ENCODE results near the gene CGGBP1. TPM values are rescaled to one million over a fixed set of nuclear protein-coding genes. Genes with fewer than 3 reads are reported as not detected.
"Not testable (repeated sequence)": the region's sequence is repeated elsewhere in the genome, so short reads cannot be mapped to it uniquely, and the experiment has no call there.

Gene CGGBP1
- polyA plus RNA-seq, 2 of the 4 experiments (the other 2 are of a cell fraction) = 43.8 to 136 TPM

- Histone ChIP-seq H3K4me1 (no peaks in the 10 kb centered on the region), H3K4me2 (no peak overlapping the region), H3K27ac (no peak overlapping the region), H3K9me3 (no peaks in the 10 kb centered on the region), H3K4me3 (no peak overlapping the region)
- TF ChIP-seq KDM5A (IDR thresholded peaks at IDR 0.05) (no peak), RAD21 (conservative IDR thresholded peaks at IDR 0.05 in 1 of 2, IDR thresholded peaks at IDR 0.05 in 1 of 2) (no peak), HEYL (CRISPR knock-in tag; IDR thresholded peaks at IDR 0.05) (no peak), HOXA7 (CRISPR knock-in tag; IDR thresholded peaks at IDR 0.05) (no peak), E2F6 (IDR thresholded peaks at IDR 0.05; ENCODE audit: borderline replicate concordance, low read depth) (no peak)
- TF ChIP-seq, protein P1, sequence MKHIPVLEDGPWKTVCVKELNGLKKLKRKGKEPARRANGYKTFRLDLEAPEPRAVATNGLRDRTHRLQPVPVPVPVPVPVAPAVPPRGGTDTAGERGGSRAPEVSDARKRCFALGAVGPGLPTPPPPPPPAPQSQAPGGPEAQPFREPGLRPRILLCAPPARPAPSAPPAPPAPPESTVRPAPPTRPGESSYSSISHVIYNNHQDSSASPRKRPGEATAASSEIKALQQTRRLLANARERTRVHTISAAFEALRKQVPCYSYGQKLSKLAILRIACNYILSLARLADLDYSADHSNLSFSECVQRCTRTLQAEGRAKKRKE (CRISPR knock-in tag; IDR thresholded peaks at IDR 0.05; ENCODE audit: low read depth) = no peak
- FAIRE-seq (no peak), DNase-seq (ENCODE audit: low read depth in 1 of 2, low spot score in 1 of 2) (no peak), ATAC-seq (no peak)
- 65% methylated on average over 4 of the region's 4 CpGs for whole genome bisulfite sequencing (ENCODE audit: missing lambda C conversion rate)
- ChIA-PET CTCF (no interaction called here), POLR2A (no interaction called here)
Observed at GRCh38 chr3:88025001-88025552, 33.7 kb downstream of the CGGBP1 start.

DNA sequence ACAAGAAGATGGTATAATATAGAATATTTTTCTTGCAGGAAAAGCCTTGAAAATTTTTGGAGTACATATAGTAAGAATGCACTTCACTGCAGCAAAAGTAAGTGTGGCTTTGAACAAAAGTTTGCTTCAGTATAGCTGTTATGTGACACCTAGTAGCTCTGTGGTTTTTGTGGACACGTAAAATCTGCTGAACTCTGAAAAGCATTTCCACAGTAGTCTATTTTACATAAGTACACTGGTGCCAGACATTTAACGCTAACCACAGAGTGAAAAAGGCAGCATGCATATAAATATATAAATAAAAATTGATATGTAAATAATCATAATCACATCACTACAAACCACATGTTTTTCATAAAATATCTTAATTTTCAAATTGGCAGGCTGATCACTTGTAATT lies 39.8 kb downstream of the CGGBP1 start:
- TF ChIP-seq EHMT2 (IDR thresholded peaks at IDR 0.05; ENCODE audit: low read depth) (no peak), MAZ (IDR thresholded peaks at IDR 0.05; ENCODE audit: borderline replicate concordance, low read depth, low read length) (no peak), ZSCAN20 (CRISPR knock-in tag; IDR thresholded peaks at IDR 0.05) (no peak), ESRRA (IDR thresholded peaks at IDR 0.05; ENCODE audit: borderline replicate concordance, low read length) (no peak), POLR2AphosphoS2 (conservative IDR thresholded peaks at IDR 0.05; ENCODE audit: low read length) (no peak), EP300 (IDR thresholded peaks at IDR 0.05) (no peak), HOXB5 (CRISPR knock-in tag; IDR thresholded peaks at IDR 0.05) (no peak), CHD4 (IDR thresholded peaks at IDR 0.05; ENCODE audit: borderline replicate concordance) (no peak), RFX5 (IDR thresholded peaks at IDR 0.05) (no peak), RNF2 (IDR thresholded peaks at IDR 0.05; ENCODE audit: borderline replicate concordance, low read depth) (no peak)
- TF ChIP-seq, protein P1 (CRISPR knock-in tag; IDR thresholded peaks at IDR 0.05; ENCODE audit: low read depth) = no peak
- Histone ChIP-seq H3K9me3 (no peaks in the 10 kb centered on the region), H3K4me2 (no peak overlapping the region), H3K4me3 (no peak overlapping the region), H3K27ac (no peak overlapping the region), H3K4me1 (no peaks in the 10 kb centered on the region)
- DNase-seq (ENCODE audit: low read depth in 1 of 2, low spot score in 1 of 2) (no peak), ATAC-seq (no peak), FAIRE-seq (no peak)
- CTCF ChIA-PET = interaction anchor here (1.2 to 1.7 kb wide), 2 partner anchors 14 to 721 kb away, joined by 4 read pairs; no protein-coding TSS in a partner anchor
- POLR2A ChIA-PET = no interaction called here
- 85% methylated on average over 2 of the region's 2 CpGs for WGBS (ENCODE audit: missing lambda C conversion rate)

DNA sequence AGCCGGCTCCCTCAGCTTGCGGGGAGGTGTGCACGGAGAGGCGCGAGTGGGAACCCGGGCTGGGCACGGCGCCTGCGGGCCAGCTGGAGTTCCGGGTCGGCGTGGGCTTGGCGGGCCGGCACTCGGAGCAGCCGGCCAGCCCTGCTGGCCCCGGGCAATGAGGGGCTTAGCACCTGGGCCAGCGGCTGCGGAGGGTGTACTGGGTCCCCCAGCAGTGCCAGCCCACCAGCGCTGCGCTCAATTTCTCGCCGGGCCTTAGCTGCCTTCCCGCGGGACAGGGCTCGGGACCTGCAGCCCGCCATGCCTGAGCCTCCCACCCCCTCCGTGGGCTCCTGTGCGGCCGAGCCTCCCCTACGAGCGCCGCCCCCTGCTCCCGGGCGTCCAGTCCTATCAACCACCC lies 43.1 kb downstream of the CGGBP1 start:
- POLR2A ChIA-PET; H3K4me2 ChIP-seq; ATAC-seq; FAIRE-seq; H3K4me3 ChIP-seq; H3K27ac ChIP-seq; DNase-seq (ENCODE audit: low read depth in 1 of 2, low spot score in 1 of 2); H3K4me1 ChIP-seq; H3K9me3 ChIP-seq: not testable (repeated sequence)
- no CpG with 5 or more reads among the region's 35 CpGs for WGBS (ENCODE audit: missing lambda C conversion rate)
- CTCF ChIA-PET = interaction anchor here (1.7 kb wide), 1 partner anchor 13 kb away, joined by 5 read pairs; no protein-coding TSS in a partner anchor

DNA sequence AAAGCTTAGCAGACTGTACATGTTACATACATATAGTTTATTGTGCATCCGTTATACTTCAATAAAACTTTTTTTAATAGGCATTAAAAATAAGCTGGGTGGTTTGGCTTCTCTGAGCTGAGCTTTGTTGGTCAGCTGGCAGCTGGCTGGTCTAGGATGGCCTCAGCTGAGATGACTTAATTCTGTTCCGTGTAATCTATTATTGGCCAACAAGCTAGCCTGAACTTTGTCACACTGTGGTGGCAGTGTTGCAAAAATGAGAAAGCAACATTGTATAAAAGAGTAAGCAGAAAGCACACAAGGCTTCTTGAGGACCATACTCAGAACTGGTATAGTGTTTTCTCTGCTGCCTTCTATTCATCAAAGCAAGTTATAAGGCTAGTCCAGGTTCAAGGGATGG lies 45.2 kb downstream of the CGGBP1 start:
- WGBS (ENCODE audit: missing lambda C conversion rate) = 8% methylated on average over 2 of the region's 2 CpGs
- FAIRE-seq = no peak
- Histone ChIP-seq H3K4me2 (no peak overlapping the region), H3K9me3 (no peaks in the 10 kb centered on the region), H3K4me3 (no peak overlapping the region), H3K4me1 (no peaks in the 10 kb centered on the region), H3K27ac (no peak overlapping the region)
- no peak for ATAC-seq
- no peak for DNase-seq (ENCODE audit: low read depth in 1 of 2, low spot score in 1 of 2)
- TF ChIP-seq MAX (IDR thresholded peaks at IDR 0.05) (no peak), PHF8 (IDR thresholded peaks at IDR 0.05; ENCODE audit: borderline replicate concordance, low read depth) (no peak), SMC3 (IDR thresholded peaks at IDR 0.05) (no peak), MAFK (IDR thresholded peaks at IDR 0.05; ENCODE audit: partially characterized antibody) (no peak), RCOR1 (IDR thresholded peaks at IDR 0.05; ENCODE audit: low read depth, low read length) (no peak), GATA3 (IDR thresholded peaks at IDR 0.05; ENCODE audit: borderline replicate concordance) (no peak), EP300 (IDR thresholded peaks at IDR 0.05) (no peak), KDM1A (IDR thresholded peaks at IDR 0.05; ENCODE audit: low read depth) (no peak), ESRRA (IDR thresholded peaks at IDR 0.05; ENCODE audit: borderline replicate concordance, low read length) (no peak), POLR2AphosphoS2 (conservative IDR thresholded peaks at IDR 0.05; ENCODE audit: low read length) (no peak), CHD4 (IDR thresholded peaks at IDR 0.05; ENCODE audit: borderline replicate concordance) (no peak), MYC (IDR thresholded peaks at IDR 0.05; ENCODE audit: borderline replicate concordance, low read length) (no peak), JUN (IDR thresholded peaks at IDR 0.05) (no peak), SREBF2 (IDR thresholded peaks at IDR 0.05) (no peak), ZC3H11A (IDR thresholded peaks at IDR 0.05) (no peak)
- CTCF ChIA-PET = interaction anchor here (0.5 to 2.4 kb wide), 4 partner anchors 8 to 762 kb away, joined by 3 to 8 read pairs (median 4); no protein-coding TSS in a partner anchor
- POLR2A ChIA-PET = no interaction called here

Data from A549 (cell line).